Kidney (tissue), 14 donors: Measurements from ENCODE around the gene KCTD14. TPM values are rescaled to one million over a fixed set of nuclear protein-coding genes. Genes with fewer than 3 reads are reported as not detected.

Experiments used
- DNase-seq, 5 donors: peaks; one replicate each; pipeline ENCODE4 v3.0.0-alpha.2; 2013 to 2020
- FAIRE-seq: peaks from 2 replicates; lab custom pipeline; 2012; peaks lifted over from hg19 to GRCh38; lab: Jason Lieb, UNC
- H3K27ac ChIP-seq, 2 donors: one replicate each; pipeline ENCODE4 v1.7.0; 2013; ENCODE audit warnings: low read depth in 2 of 2, low read length in 2 of 2, inconsistent platforms in 1 of 2
- H3K27me3 ChIP-seq: one replicate; pipeline ENCODE4 v1.7.1; 2013; ENCODE audit warnings: low read length, inconsistent platforms; ENCODE audit not compliant: control insufficient read depth, insufficient read depth
- H3K36me3 ChIP-seq, 3 donors: one replicate each; pipeline versions ENCODE4 v1.7.0 to v1.7.1; 2013; ENCODE audit warnings: low read length in 3 of 3, control low read depth in 1 of 3, inconsistent platforms in 1 of 3; ENCODE audit not compliant: insufficient read depth in 3 of 3, control insufficient read depth in 2 of 3
- H3K4me1 ChIP-seq, 3 donors: one replicate each; pipeline versions ENCODE4 v1.7.0 to v1.7.1; 2013; ENCODE audit warnings: low read length in 3 of 3, inconsistent platforms in 1 of 3, low read depth in 1 of 3; ENCODE audit not compliant: control insufficient read depth in 2 of 3, insufficient read depth in 2 of 3
- H3K4me3 ChIP-seq, 3 donors: one replicate each; pipeline versions ENCODE4 v1.7.0 to v1.8.1; 2013; ENCODE audit warnings: low read length in 3 of 3, control low read depth in 1 of 3, inconsistent platforms in 1 of 3
- H3K9ac ChIP-seq, 3 donors: one replicate each; pipeline versions ENCODE4 v1.7.0 to v1.7.1; 2013; ENCODE audit warnings: low read length in 3 of 3, control low read depth in 1 of 3, inconsistent platforms in 1 of 3
- H3K9me3 ChIP-seq, 3 donors: one replicate each; pipeline versions ENCODE4 v1.7.0 to v1.7.1; 2013; ENCODE audit warnings: low read length in 3 of 3, control low read depth in 1 of 3, inconsistent platforms in 1 of 3; ENCODE audit not compliant: control insufficient read depth in 2 of 3, insufficient read depth in 1 of 3
- intact Hi-C: fragments of 100-400 bp; cut with DNase I; formaldehyde crosslinking; loops from one replicate; pipeline ENCODE4 v1.11.1; 2022
- polyA plus RNA-seq: library from polyadenylated mRNA; stranded (reverse); fragments of 350-450 nt; fragmentation: Illumina TruSeq; extraction: RNeasy Lipid Tissue Mini Kit (QIAGEN cat#74804); gene quantifications from one replicate; pipeline ENCODE4 v1.2.3, GENCODE V29; 2014; ENCODE audit warnings: low read depth, low replicate concordance; ENCODE audit not compliant: insufficient read depth
- total RNA-seq: library from RNA; stranded (reverse); fragmentation: NEBNext Ultra II Directional; extraction: Animal tissue kit (Norgen Biotek cat#: 25700); gene quantifications from one replicate; pipeline ENCODE4 v1.2.1, GENCODE V29; 2021
- TF ChIP-seq, protein P1 (sequence below): IDR thresholded peaks from 3 replicates; pipeline ENCODE4 v1.5.1; 2012; ENCODE audit warnings: mild to moderate bottlenecking, moderate library complexity, borderline replicate concordance; ENCODE audit not compliant: insufficient read depth; ENCODE audit errors: extremely low read depth
- donor health status: control.
- donor health status: control.
- donor health status: control.
- donor health status: control.
- donor health status: control.
- donor health status: DM: yes; HTN: yes; CAD: no.
- donor health status: Normal renal cell carcinoma (clear cell type).

Gene KCTD14
- total and polyA plus RNA-seq, 2 donors from 2014 or later, result 13.7 to 14.8 TPM

DNA sequence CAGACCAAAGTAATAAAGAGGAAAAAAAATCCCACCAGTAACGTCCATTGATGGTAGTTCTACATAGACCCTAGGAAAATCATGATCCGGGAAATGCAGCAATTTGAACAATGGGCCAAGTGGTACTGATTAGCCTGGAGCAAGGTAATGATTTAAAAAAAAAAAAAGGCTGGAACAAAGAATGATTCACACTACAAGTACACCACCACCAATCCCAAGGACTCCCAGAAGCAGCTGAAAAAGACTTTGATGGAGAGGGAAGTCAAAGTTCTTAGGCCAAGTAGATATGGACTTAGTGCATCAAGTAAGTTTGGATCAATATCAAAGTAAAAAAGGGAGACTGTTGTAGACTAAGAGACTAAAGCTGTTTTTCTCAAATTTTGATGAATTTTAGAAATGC lies 11.8 kb downstream of the KCTD14 start:
- no peak overlapping the region for H3K4me3 ChIP-seq
- TF ChIP-seq, protein P1, sequence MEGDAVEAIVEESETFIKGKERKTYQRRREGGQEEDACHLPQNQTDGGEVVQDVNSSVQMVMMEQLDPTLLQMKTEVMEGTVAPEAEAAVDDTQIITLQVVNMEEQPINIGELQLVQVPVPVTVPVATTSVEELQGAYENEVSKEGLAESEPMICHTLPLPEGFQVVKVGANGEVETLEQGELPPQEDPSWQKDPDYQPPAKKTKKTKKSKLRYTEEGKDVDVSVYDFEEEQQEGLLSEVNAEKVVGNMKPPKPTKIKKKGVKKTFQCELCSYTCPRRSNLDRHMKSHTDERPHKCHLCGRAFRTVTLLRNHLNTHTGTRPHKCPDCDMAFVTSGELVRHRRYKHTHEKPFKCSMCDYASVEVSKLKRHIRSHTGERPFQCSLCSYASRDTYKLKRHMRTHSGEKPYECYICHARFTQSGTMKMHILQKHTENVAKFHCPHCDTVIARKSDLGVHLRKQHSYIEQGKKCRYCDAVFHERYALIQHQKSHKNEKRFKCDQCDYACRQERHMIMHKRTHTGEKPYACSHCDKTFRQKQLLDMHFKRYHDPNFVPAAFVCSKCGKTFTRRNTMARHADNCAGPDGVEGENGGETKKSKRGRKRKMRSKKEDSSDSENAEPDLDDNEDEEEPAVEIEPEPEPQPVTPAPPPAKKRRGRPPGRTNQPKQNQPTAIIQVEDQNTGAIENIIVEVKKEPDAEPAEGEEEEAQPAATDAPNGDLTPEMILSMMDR, result no peak
- no peaks in the 10 kb centered on the region for H3K9me3 ChIP-seq
- intact Hi-C loops, result no loop called here
- peaks cover 2 to 7% (median 3%) of the 10 kb centered on the region in 3 donors for H3K36me3 ChIP-seq
- no peak overlapping the region for H3K27ac ChIP-seq
- no peak for FAIRE-seq
- H3K9ac ChIP-seq, result no peak overlapping the region
- no peak for DNase-seq
- no peaks in the 10 kb centered on the region for H3K27me3 ChIP-seq
- no peaks in the 10 kb centered on the region for H3K4me1 ChIP-seq

DNA sequence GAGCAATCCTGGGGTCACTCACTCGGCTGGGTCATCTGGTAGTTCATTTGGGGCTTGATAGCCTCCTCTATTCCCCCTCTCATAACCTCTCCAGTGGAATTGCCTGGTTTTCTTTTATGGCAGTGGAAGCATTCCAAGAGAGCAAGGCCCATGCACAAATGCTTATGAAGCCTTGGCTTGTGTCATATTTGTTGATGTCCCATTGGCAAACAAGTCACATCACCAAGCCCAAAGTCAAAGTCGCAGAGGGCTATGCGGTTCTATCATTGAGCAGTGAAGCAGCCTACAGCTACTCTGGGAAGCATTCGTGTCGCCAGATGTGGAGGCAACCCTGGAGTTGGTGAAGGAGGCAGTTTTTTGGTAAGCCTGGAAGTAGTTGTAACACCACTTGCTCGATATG lies 12.3 kb downstream of the KCTD14 start:
- H3K4me1 ChIP-seq, result no peaks in the 10 kb centered on the region
- H3K27ac ChIP-seq, result no peak overlapping the region
- no peak for FAIRE-seq
- intact Hi-C loops, result no loop called here
- H3K9ac ChIP-seq, result no peak overlapping the region
- peaks cover 0 to 1% (median 0%) of the 10 kb centered on the region in 3 donors for H3K36me3 ChIP-seq
- no peaks in the 10 kb centered on the region for H3K27me3 ChIP-seq
- DNase-seq, result no peak
- TF ChIP-seq, protein P1, result no peak
- H3K4me3 ChIP-seq, result no peak overlapping the region
- no peaks in the 10 kb centered on the region for H3K9me3 ChIP-seq

DNA sequence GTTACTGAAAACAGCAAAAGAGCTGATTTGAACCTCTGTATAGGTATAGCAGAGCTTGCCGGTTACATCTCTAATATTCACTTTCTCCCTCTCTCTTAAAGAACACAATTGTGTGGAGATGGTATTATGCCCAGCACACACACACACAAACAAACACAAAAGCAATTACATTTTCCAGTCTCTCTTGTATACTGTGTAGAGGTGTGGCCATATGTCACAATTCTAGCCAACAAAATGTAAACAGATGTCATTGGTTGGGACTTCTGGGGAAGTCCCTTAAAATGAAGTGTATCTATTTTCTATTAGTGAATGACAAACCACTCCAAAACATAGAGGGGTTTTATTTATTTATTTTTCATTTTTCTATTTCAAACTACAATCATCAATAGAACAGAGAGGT lies 12.8 kb downstream of the KCTD14 start:
- Histone ChIP-seq H3K27ac (no peak overlapping the region), H3K9ac (no peak overlapping the region), H3K4me1 (no peaks in the 10 kb centered on the region), H3K9me3 (no peaks in the 10 kb centered on the region), H3K36me3 (no peaks in the 10 kb centered on the region), H3K27me3 (no peaks in the 10 kb centered on the region), H3K4me3 (no peak overlapping the region)
- DNase-seq (no peak), FAIRE-seq (no peak)
- TF ChIP-seq, protein P1, result no peak
- intact Hi-C loops, result no loop called here

DNA sequence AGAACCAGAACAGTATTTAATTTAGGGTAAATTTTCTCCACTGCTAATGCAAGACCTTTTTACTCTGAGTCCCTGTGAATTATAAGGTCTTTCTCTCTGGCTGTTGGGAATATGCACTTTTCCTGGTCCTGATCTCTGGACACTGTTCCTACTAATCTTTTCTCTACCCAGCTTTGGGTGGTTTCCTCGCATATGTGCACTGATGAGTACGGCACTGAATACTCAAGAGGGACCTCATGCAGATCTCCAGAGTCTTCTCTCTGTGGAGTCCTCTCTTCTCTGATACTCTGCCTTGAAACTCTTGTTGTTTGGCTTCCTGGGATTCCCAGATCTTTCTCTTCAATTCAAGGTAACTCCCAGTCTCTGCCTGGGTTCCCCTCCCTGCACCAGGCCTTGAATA lies 14.0 kb downstream of the KCTD14 start:
- FAIRE-seq (no peak), DNase-seq (no peak)
- H3K27ac ChIP-seq, result no peak overlapping the region
- H3K4me1 ChIP-seq, result no peaks in the 10 kb centered on the region
- no peak overlapping the region for H3K4me3 ChIP-seq
- no peak overlapping the region for H3K9ac ChIP-seq
- TF ChIP-seq, protein P1, result no peak
- H3K9me3 ChIP-seq, result no peaks in the 10 kb centered on the region
- H3K36me3 ChIP-seq, result no peaks in the 10 kb centered on the region
- intact Hi-C loops, result no loop called here
- no peaks in the 10 kb centered on the region for H3K27me3 ChIP-seq
